Measurements from ENCODE around the gene DAP.

Gene DAP

GRCh38 chr5:10688651-10689171, 72.3 kb downstream of the DAP start:
- no peak for DNase-seq

DNA sequence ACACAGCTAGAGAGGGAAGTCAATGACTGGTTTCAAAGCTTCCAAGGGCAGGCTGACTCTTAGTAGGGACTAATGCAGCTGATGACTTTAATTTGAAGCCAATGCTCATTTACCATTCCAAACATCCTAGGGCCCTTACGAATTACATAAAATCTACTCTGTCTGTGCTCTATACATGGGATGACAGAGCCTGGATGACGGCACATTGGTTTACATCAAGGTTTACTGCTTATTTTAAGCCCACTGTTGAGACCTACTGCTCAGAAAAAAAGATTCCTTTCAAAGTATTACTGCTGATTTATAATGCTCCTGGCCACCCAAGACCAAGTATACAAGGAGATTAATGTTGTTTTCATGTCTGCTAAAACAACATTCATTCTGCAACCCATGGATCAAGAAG, 74.1 kb downstream of the DAP start:
- DNase-seq: no peak

GRCh38 chr5:10685115-10685521, 75.9 kb downstream of the DAP start:
- no peak for DNase-seq

GRCh38 chr5:10684303-10685086, 76.5 kb downstream of the DAP start:
- DNase-seq: no peak

GRCh38 chr5:10682801-10683525, 78.1 kb downstream of the DAP start:
- no peak for DNase-seq

- DNase-seq: no peak
These were observed 79.0 kb downstream of the DAP start for GRCh38 chr5:10681731-10682679.

- no peak for DNase-seq
These were observed 80.1 kb downstream of the DAP start for GRCh38 chr5:10680876-10681481.

- DNase-seq: no peak
These were observed 81.6 kb downstream of the DAP start for GRCh38 chr5:10679336-10679988.

DNA sequence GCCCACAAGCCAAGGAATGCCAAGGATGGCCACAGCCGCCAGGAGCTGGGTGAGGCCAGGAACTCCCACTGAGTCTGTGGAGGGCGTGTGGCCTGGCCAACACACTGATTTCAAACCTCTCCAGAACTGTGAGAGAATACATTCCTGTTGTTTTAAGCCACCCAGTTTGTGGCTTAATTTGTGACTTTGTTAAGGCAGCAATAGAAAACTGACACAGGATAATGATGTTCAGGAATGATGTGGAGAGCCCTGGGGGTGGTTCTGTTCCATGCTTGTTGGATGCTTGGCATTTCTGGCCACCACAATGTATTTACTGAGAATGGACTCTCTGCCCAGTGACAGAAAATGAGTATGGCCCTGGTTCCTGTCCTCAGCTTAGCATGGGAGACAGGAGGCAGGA, 82.8 kb downstream of the DAP start:
- DNase-seq: no peak

GRCh38 chr5:10677533-10677932, 83.5 kb downstream of the DAP start:
- DNase-seq: no peak

DNA sequence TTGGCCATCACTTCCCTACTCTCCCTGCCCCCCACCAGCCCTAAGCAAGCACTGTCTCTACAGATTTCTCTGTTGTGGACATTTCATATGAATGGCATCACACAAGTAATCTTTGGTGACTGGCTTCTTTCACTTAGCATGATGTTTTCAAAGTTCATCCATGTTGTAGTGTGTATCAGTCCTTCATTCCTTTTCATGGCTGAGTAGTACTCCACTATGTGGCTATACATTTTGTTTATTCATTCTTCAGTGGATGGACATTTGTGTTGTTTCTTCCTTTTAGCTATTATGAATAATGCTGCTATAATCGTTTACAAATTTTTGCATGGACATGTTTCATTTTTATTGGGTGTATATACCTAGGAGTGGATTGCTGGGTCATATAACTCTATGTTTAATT, 84.1 kb downstream of the DAP start:
- no peak for DNase-seq

- no peak for DNase-seq
These were observed 84.8 kb downstream of the DAP start for GRCh38 chr5:10676224-10676623.

DNA sequence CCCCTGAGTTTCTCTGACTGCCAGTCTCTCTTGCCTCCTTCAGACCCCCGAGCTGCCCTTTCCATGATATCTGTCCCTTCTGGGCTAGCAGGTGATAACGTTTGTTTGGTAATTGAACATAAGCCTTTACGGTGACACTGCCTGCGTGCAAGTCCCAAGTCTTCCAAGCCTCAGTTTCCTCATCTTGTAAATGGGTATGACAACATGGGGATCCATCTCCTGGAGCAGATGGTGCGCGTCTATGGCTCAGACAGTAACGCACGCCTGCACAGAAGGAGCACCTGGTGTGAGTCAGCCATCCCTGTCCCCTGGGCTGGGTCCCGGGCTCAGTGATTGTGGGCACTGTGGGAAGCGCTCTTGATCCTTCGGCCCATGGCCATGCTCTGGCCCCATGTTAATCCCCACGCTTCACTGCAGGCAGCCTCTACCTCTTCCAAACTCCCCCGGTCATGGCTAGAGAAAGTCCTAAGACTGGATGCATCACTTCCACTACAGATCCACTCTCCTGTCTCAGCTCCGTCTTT, 85.8 kb downstream of the DAP start:
- no peak for DNase-seq

GRCh38 chr5:10674582-10674981, 86.5 kb downstream of the DAP start:
- no peak for DNase-seq

GRCh38 chr5:10674096-10674495, 86.9 kb downstream of the DAP start:
- no peak for DNase-seq

DNA sequence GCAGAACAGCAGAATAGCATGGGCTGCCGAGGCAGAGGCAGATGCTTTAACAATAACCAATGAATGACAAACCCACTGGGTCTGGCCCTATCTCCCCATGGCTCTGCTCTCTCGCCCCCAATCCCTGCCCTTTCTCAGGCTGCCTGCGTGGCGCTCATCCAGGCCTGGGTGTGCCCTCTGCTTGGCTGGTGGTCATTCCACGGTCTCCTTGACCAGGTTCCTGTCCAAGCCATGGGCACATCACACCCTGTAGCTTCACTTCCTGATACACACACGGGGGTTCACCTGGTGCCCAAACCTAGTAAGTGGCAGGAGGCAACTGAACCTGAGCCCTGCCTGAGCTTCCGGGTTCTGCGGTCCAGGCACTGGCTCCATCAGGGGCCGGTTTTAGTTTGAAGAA, 87.6 kb downstream of the DAP start:
- DNase-seq: no peak

DNA sequence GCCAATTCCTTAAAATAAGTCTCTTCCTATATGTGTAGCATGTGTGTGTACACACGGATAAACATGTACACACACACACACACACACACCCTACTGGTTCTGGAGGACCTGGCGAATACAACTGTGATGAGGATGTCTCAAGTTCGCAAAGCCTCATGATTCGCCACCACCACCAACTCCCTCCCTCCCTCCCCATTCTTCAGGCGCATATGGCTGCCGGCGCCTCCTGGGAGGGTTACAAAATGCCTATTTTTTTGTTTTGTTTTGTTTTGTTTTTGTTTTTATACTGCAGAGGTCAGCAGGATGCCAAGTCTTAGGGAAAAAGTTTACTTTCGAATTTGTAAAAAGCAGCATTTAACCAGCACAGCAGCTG, 88.0 kb downstream of the DAP start:
- no peak for DNase-seq

DNA sequence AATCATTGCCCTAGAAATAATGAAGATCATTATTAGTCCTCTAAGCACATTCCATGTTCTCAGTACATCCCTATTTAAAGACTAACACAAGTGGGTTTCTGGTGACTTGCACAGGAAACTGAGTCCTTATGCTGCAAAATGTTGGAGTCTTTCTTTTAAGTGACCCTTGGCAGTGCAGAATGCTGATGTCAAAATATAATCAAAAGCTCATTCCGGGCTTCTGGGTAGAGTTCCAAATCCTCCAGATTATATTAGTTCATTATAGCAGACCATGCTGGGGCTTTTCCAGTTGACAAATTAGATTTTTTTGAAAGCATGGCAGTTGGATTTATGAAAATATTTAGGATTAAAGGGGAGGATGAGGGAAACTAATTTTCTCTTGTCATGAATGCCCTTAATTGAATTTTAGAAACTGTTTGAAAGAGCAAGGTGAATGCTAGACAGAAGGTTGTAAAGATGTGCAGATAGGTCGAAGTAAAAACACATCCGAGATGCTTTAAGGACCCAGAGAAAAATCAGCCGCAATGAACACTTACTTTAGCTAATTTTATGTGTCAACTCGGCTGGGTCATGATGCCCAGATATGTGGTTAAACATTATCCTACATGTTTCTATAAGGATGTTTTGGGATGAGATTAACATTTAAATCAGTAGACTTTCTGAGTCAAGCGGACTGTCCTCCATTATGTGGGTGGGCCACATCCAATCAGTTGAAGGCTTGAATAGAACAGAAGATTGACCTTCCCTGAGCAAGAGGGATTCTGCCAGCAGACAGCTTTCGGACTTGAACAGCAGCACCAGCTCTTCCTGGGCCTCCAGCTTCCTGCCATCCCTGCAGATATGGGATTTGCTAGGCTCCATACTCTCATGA, 88.7 kb downstream of the DAP start:
- DNase-seq: no peak

- DNase-seq: no peak
These were observed 89.7 kb downstream of the DAP start for GRCh38 chr5:10671041-10672008.

DNA sequence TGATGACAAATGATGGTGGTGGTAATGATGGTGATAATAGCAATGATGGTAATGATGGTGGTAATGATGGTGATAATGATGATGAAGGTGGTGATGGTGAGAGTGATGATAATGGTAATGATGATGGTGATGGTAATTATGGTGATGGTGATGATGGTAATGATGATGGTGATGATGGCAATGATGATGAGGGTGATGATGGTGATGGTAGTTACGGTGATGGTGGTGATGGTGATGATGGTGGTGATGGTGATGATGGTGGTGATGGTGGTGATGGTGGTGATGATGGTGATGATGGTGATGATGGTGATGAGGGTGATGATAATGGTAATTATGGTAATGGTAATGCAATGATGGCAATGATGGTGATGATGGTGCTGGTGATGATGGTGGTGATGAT, 91.1 kb downstream of the DAP start:
- DNase-seq: no peak
